GM18511 (cell line): ENCODE measurements around the gene LRRC2.
"Not testable (repeated sequence)": the region's sequence is repeated elsewhere in the genome, so short reads cannot be mapped to it uniquely, and the experiment has no call there.

Experiments
- ATAC-seq: cut with Tn5 transposase; IDR thresholded peaks from one replicate; pipeline ENCODE4 v1.9.1; 2021; ENCODE audit warnings: mild to moderate bottlenecking, moderate library complexity; ENCODE audit not compliant: unreplicated experiment

Gene LRRC2

GRCh38 chr3:46536758-46537157 lies 29.3 kb downstream of the LRRC2 start:
- no peak for ATAC-seq

- ATAC-seq: no peak
These were observed 30.4 kb downstream of the LRRC2 start for GRCh38 chr3:46535746-46536145.

DNA sequence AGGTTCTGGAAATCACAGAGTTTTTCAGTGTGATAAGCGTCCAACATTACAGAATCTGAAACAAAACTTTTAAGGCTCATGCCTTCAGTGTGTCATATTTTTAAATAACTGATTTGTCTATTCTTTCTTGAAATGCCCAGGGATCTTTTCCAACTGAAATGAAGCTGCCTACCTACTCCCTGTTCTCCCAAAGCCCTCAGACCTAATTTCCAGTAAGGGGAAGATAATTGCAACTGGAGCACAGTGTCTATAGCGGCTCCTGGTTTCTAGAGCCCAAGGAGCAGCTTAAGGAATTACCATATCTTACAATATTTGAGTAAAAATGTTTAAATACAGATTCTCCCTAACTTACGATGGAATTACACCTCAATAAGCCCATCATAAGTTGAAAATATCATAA lies 33.0 kb downstream of the LRRC2 start:
- no peak for ATAC-seq

- no peak for ATAC-seq
These were observed 38.9 kb downstream of the LRRC2 start for GRCh38 chr3:46527239-46527638.

DNA sequence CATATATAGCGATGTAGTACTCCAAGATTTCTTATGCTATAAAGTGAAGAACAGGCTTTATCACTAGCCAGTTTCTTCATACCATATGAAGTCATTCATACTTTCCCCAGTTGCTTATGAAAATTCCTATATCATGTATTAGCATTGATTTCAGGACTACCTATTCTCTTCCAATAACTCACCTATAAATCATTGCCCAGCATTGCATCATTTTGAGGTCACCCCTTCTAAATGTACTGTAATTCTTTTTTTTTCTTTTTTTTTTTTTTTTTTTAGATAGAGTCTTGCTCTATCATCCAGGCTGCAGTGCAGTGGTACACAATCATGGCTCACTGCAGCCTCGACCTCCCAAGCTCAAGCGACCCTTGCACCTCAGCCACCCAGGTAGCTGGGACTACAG lies 41.3 kb downstream of the LRRC2 start:
- ATAC-seq: no peak

DNA sequence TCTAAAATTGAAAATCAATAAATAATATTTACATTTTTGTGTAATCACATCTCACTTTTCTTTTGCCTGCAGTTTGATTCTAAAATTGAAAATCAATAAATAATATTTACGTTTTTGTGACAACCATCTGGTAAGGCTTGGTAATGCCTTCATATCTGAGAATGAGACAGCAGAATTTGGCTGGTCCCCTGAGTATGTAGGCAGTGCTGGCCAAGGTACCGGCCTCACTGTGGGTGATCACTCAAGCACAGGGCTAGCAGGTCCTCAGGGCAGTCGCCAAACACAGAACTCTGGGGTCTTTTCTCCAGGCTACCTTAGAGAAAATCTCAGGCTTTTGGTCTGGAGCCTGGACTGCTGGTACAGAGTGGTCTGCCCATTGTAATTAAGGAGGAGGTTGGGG lies 42.1 kb downstream of the LRRC2 start:
- no peak for ATAC-seq

DNA sequence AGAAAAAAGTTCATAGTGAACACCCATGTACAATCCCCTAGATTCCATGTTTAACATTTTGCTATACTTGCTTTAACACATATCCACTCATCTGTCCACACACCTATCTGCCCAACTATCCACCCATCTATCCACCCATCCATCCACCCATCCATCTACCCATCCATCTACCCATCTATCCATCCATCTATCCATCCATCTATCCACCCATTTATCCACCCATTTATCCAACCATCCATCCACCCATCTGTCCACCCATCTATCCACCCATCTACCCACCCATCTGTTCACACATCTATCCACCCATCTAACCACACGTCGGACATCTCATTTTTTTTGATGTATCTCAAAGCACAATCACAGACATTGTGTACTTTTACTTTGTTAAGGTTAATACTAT lies 42.5 kb downstream of the LRRC2 start:
- ATAC-seq: no peak

GRCh38 chr3:46522201-46522600 lies 43.9 kb downstream of the LRRC2 start:
- ATAC-seq: not testable (repeated sequence)

- no peak for ATAC-seq
These were observed 45.0 kb downstream of the LRRC2 start for GRCh38 chr3:46521096-46521495.

DNA sequence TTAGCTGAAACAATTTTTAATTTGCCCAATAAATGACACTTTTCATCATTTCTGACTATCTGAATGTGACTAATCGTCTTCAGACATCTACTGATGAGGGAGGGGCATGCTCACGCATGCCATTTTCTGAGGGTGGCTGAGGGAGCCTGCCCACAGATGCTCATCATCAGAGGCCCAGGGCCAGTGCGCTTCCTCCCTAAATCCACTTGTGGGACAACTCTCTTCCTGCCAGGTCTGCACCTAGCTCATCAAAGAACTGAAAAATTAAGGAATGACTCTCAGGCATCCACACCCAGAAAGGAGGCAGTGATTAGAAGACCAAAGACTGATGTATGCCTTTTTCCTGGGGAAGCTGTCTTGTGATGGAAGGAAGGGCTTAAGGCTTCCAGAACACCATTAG lies 45.6 kb downstream of the LRRC2 start:
- no peak for ATAC-seq

DNA sequence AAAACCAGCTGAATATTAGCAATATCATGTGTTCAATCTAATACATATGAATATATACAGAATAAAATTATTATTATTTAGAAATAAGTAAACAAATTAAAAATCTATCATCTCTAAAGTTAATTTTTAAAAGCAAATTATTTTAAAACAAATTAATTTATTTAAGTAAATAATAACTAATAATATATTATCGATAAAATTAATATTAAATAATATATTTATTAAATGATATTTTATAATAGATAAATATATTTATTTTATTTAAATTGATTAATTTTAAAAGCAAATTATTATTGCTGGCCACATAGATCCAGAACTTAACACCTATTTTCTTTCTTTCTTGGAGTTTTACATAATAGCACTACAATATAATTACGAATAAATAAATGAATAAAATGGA lies 46.1 kb downstream of the LRRC2 start:
- no peak for ATAC-seq

GRCh38 chr3:46517784-46518181 lies 48.3 kb downstream of the LRRC2 start:
- no peak for ATAC-seq

DNA sequence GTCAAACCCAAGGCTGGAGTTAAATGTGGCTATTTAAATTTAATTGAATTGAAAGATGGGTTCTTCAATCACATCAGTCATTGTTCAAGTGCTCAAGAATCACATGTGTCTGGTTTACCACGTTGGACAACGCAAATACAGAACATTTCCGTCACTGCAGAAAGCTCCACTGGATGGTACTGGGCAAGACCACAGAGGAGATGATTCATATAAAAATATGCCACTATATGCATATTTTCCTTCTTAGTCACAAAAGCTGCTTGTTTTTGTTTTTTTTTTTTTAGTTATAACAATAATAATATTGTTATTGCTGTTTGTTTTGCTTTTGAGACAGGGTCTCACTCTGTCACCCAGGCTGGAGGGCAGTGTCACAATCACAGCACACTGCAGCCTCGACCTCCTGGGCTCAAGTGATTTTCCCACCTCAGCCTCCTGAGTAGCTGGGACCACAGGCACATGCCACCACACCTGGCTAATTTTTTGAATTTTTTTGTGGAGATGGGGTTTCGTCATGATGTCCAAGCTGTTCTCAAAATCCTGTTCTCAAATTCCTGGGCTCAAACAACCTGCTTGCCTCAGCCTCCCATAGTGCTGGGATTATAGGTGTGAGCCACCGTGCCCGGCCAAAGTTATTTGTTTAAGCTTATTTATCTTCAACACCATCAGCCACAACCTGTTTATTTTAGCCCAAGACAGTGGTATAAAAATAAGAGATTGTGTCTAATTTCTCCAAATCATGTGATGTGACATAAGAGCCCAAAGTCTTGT lies 48.9 kb downstream of the LRRC2 start:
- no peak for ATAC-seq

DNA sequence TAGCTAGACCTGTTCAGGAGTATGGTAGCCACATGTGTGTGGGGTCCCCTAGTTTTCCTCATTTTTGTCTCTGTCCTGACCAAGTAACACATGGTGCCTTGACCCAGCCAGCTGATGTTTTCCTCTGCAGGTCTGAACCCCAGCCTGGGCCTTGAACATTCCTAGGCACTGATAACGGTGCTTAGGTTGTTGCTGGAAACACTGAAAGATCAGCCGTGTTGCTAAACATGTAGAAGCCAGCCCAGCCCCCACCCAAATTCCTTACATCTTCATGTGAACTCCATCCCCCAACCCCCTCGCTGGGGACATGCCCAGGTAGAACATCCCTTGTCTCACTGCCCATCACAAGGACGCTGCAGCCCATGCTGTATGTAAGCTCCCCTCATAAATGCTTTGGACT lies 49.6 kb downstream of the LRRC2 start:
- ATAC-seq: no peak

DNA sequence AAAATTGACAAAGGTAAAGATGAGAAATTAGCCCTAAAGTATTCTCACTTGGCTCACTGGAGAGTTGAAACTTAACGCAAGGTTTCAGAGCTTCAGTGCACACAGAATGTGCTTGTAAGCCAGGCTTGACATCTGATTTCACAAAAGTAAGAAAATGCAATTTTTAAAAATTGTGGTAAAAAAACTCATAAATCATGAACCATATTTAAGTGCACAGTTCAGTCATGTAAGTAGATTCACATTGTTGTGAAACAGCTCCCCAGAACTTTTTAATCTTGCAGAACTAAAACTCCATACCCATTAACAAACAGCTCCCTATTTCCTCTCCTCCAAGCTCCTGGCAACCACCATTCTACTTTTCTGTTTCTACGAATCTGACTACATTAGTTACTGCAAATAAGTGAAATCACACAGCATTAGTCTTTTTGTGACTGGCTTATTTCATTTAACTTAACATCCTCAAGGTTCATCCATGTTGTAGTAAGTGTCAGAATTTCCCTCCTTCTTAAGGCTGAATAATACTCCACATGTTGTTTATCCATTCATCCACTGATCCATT lies 53.8 kb downstream of the LRRC2 start:
- no peak for ATAC-seq

- ATAC-seq: no peak
These were observed 56.4 kb downstream of the LRRC2 start for GRCh38 chr3:46509661-46510187.

- no peak for ATAC-seq
These were observed 57.1 kb downstream of the LRRC2 start for GRCh38 chr3:46508850-46509591.

DNA sequence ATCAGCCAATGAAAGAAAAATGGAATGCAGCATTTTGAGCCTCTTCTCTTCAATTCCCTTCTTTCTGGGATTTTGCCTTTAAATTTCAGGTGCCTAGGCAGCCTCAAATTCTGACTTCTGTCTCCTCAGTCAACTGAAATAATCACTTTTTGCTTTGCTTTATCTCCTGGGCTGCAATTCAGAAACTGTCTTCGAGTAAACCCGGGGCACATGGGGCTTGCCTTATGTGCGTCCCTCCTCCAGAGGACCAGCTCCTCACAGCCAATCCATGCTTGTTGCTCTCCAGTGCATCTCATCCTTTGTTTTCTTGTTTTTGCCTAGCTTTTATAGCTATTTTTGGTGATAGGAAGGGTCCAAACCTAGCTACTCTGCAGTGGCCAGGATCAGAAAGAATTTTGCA lies 59.6 kb downstream of the LRRC2 start:
- no peak for ATAC-seq

GRCh38 chr3:46505953-46506352 lies 60.1 kb downstream of the LRRC2 start:
- ATAC-seq: no peak

DNA sequence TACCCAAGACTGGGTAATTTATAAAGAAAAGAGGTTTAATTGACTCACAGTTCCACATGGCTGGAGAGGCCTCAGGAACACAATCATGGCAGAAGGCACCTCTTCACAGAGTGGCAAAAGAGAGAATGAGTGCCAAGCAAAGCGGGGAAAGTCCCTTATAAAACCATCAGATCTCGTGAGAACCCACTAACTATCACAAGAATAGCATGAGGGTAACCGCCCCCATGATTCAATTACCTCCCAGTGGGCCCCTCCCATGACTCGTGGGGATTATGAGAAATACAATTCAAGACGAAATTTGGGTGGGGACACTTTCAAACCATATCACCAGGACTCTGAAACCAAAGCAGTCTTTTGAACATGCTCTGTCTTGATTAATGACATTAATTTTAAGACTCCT lies 61.3 kb downstream of the LRRC2 start:
- no peak for ATAC-seq

- ATAC-seq: no peak
These were observed 62.8 kb downstream of the LRRC2 start for GRCh38 chr3:46503200-46503874.
